EH (cell line): ENCODE results near the gene GCDH.
"Not testable (repeated sequence)": the region's sequence is repeated elsewhere in the genome, so short reads cannot be mapped to it uniquely, and the experiment has no call there.

Experiments
- DNase-seq: peaks from one replicate; pipeline ENCODE4 v3.0.0-alpha.2; 2015; ENCODE audit warnings: low read depth

The GCDH gene

DNA sequence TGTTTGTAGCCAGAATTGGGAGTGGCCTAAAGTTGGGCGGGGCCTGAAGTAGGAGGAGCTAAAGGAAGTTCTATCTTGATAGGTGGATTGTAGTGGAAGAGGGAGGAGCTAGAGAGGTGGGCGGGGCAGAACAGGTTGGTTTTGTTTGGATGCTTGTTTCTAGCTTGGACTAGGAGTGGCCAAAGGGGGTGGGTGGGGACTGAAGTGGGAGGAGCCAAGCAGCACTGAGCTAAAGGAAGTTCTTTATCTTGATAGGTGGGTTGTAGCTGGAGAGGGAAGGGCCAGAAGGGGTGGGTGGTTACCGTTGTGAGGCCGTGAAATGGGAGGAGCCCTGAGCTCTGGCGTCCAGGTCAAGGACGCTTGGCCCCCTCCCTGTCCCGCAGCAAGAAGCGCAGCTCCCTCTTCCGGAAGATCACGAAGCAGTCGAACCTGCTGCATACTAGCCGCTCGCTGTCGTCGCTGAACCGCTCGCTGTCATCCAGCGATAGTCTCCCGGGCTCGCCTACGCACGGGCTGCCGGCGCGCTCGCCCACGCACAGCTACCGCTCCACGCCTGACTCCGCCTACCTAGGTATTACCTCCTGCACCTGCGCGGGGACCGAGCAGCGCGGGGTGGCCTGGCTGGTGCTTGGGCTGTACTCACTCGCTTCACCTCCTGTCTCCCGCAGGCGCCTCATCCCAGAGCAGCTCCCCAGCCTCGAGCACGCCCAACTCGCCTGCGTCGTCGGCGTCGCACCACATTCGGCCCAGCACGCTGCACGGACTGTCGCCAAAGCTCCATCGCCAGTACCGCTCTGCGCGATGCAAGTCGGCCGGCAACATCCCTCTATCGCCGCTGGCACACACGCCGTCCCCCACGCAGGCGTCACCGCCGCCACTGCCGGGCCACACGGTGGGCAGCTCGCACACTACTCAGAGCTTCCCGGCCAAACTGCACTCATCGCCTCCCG, 17.7 kb upstream of the GCDH start:
- peak; percentile 77 for DNase-seq

DNA sequence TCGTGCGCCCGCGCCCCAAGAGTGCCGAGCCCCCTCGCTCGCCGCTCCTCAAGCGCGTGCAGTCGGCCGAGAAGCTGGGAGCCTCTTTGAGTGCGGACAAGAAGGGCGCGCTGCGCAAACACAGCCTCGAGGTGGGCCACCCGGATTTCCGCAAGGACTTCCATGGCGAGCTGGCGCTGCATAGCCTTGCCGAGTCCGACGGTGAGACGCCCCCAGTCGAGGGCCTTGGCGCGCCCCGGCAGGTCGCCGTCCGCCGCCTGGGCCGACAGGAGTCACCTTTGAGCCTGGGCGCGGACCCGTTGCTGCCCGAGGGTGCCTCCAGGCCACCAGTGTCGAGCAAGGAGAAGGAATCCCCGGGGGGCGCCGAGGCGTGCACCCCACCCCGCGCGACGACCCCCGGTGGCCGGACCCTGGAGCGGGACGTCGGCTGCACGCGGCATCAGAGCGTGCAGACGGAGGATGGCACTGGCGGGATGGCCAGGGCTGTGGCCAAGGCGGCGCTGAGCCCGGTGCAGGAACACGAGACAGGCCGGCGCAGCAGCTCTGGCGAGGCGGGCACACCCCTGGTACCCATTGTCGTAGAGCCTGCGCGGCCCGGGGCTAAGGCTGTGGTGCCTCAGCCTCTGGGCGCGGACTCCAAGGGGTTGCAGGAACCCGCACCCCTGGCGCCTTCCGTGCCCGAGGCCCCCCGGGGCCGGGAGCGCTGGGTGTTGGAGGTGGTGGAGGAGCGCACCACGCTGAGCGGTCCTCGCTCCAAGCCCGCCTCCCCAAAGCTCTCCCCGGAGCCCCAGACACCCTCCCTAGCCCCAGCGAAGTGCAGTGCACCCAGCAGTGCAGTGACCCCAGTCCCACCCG, 16.8 kb upstream of the GCDH start:
- DNase-seq: no peak

DNA sequence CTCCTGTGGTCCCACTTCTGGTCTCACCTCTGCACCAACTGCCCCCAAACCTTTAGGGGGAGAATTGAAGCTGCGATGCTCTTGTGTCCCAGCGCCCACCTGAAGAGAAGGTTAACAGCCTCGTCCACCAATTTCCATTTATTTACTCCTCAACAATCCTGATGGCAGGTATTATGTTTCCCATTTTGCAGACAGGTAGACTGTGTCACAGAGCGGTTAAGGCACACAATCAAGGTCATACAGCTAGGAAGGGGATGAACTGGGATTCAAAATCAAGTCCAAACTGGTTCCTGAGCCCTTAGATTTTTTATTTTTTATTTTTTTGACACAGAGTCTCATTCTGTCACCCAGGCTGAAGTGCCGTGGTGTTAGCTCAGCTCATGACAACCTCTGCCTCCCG, 15.9 kb upstream of the GCDH start:
- DNase-seq: no peak

DNA sequence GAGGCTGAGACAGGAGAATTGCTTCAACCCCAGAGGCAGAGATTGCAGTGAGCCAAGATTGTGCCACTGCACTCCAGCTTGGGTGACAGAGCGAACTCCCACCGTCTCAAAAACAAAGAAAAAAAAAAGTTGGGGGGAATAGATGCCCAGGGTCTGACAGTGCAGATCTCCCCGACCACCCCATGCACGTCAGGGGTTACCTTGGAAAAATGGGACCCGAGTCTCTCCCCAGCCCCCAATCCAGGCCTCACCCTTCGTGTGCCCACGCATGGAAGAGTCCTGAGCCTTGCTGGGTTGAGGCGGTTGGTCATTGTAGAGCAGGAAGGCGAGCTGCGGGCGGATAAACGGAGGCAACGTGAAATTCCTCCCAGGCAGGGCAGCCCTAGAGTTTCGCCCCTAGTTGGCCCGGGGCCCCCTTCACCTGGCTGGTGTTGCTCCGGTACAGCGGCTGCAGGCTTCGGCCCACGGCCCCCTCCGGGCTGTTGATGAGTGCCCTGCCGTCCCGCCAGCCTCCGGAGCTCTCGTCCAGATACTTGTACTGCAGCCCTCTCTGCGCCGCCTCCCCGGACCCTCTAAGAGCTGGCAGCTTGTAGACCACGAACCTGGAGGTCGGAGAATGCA, 10.3 kb upstream of the GCDH start:
- peak; percentile 22 for DNase-seq

DNA sequence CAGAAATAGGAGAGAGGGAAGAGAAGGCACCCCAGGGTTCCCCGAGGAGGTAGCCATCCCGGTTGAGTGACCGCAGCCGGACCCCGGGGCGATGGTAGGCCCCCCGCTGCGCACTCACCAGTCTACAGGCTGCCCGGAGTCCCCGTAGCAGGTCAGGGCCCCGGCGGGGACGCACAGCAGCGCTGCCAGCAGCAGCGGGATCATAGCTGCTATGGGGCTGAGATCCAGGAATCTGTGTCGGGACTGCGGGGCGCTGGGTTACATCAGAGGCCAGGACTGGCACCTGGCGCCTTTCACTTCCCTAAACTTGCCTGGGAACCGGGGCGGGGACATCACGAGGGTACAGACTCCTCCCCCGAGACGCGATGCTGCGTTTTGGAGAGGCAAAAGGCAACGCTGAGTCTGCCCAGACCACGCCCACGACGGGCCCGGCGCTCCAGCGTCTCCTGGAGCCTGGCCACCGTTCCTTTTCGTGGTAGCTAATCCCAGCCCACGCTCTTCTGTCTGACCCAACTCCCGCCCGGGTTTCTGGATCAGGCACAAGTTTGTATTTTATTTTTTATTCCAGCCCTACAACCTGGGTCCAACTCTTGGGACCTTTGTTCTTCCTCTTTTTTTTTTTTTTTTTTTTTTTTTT, 9.7 kb upstream of the GCDH start, which contains the start of gene DNASE2:
Gene DNASE2, minus strand, starts transcription at position 278 of the 637 bp plus-strand sequence. Its CDS starts 74 bp downstream, at position 204.
- DNase-seq: peak; percentile 92

DNA sequence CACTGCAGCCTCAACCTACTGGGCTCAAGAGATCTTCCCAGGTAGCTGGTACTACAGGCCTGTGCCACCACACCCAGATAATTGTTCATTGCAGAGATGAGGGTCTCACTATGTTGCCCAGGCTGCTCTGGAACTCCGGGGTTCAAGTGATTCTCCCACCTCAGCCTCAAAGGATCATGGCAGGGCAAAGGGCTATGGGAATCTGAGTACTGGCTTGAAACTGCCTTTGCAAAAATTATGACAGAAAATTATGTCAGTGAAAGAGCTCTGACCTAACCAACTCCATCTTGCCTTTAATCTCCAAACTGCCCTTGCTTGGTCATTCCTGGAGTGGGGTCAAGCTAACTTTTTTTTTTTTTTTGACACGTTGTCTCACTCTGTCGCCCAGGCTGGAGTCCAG, 8.4 kb upstream of the GCDH start:
- DNase-seq: no peak

- no peak for DNase-seq
Observed at GRCh38 chr19:12884202-12884601, 6.8 kb upstream of the GCDH start.

DNA sequence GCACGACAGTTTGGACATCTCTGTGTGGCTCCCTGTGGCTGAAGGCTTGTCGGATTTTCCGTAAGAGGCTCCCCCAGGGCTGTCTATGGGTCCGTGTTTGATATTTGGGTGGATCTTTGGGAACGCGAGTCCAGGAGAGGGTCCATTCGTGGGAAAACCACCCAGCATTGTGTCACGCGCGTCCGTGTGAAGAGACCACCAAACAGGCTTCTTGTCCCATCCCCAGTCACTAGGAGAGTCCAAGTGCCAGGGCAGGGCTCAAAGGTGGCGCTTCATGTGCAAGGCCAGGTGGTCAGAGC, 6.4 kb upstream of the GCDH start:
- DNase-seq: no peak

DNA sequence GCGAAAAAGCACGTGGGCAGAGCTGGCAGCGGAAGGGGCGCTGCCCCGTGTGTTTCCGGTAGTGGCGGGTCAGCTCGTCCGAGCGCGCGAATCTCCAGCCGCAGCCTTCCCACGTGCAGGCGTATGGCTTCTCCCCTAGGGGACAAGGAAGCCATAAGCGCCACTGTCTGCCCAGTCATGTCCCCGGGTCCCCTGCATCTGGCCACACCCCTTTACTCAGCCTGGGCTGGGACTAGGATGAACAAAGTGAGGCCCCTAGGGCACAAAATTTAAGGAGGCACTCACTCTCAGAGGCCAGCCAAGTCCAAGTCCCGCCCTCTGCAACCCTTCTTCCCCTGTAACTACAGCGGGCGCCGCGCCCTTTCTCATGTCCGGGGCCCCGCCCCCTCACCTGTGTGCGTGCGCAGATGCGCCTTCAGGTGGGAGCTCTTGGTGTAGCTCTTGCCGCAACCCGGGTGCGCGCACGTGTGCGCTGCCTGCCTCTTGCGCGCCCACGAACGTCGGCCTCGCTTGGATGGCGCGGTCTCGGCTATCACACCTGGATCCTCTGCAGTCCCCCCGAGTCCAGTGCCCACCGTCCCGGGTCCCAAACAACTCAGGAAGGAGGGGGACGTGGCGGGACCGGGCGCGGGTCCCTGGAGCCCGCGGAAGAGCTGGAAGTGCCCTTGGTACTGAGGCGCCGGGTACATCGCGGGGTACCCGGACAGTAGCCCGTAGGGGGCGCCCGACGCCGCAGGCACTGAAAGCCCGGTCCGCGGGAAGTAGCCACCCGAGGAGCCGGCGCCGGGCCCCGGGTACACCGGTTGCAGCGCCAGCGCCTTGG, 5.8 kb upstream of the GCDH start:
- peak; percentile 30 for DNase-seq

- DNase-seq: no peak
Observed at GRCh38 chr19:12885749-12886650, 5.0 kb upstream of the GCDH start.

DNA sequence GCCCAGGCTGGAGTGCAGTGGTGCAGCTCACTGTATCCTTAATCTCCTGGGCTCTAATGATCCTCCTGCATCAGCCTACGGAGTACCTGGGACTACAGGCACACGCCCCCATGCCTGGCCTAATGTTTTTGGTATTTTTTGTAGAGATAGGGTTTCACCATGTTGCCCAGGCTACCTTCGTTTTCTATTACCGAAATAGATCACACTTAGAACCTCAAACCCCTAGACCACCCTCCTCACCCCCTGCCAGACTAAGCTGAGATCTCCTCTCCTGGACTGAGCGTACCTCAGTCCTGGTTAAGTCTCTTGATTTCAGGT, 4.3 kb upstream of the GCDH start:
- DNase-seq: no peak

DNA sequence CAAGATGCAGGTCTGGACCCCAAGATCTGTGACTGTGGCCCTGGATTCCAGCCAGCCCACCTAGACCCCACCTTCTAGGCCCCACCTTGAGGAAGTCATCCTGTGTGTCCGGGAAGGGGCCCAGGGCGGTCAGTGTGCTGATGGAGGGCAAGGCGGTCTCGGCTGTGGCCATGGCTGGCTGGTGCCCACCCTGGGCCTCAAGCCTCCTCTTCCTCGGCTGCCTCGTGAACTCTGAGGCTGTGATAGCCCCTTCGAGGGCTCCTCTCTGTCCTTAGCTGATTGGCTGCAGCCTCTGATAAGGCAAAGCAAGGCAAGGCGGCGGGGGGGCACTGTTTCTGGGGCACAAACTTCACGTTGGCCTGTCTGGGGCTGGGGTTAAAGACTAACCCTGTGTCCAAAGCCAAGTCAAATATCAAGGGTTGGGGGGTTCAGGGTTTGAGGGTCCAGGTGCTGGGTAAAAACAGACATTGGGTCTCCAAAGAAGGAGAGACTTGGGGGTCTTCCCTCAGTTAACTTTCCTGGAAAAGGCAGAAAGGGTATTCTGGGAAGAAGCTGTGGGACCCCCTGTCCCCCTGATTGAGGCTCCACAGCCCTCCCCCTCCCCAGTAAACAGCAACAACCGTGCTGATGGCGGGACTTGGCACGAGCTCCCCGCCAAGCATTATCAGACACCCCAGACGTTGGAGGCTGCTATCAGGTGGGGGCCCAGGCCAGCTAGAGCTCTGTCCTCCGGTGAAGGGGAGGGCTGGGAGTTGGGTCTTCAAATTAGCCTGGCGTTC, 3.8 kb upstream of the GCDH start, which contains the start of gene KLF1:
Gene KLF1, minus strand, starts transcription at position 233 of the 779 bp plus-strand sequence. Its CDS starts 61 bp downstream, at position 172.
- DNase-seq: no peak

- no peak for DNase-seq
Observed at GRCh38 chr19:12888006-12888603, 2.9 kb upstream of the GCDH start.

- not testable (repeated sequence) for DNase-seq
Observed at GRCh38 chr19:12890299-12890786, 617 bp upstream of the GCDH start.

- no peak for DNase-seq
Observed at GRCh38 chr19:12891553-12892021, 627 bp downstream of the GCDH start.

DNA sequence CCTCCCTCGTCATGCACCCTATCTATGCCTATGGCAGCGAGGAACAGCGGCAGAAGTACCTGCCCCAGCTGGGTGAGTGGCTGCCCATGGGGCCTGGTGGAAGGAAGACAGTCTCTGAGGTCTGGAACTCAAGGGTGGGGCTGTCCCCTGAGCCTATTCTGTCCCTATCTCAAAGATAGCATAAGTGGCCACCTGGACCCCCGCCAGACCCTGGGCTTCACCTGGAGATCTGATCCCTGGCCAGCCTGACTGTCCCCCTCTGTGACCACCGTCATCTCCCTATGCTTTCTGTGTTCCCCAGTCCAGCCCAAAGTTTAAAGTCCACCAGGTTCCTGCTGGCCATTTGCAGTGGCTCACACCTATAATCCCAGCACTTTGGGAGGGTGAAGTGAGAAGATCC, 2.6 kb downstream of the GCDH start:
- no peak for DNase-seq

DNA sequence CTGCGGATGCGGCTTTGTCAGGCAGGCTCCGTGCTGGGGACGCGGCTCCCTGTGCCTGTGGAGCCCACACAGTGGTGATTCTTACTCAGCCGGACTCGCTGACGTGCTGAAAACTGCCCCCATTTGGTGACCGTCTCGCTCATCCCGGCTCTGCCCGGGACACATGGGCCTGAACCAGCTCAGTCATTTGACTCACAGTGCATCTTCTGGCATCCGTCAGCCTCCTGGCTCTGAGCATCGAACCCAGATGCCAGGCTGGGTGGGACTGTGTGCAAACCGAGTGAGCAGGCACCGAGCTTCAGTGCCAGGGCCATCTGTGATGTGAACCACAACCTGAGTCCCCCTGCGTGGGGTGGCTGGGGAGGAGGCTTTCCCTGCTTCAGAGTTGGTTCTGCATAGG, 5.5 kb downstream of the GCDH start:
- no peak for DNase-seq

GRCh38 chr19:12899891-12900518, 9.0 kb downstream of the GCDH start:
- DNase-seq: no peak
